GM19395 (cell line): Measurements from ENCODE around the gene STK40.

Experiments used
- ATAC-seq: cut with Tn5 transposase; IDR thresholded peaks from one replicate; pipeline ENCODE4 v1.9.1; 2021; ENCODE audit warnings: mild to moderate bottlenecking, moderate library complexity; ENCODE audit not compliant: unreplicated experiment

The STK40 gene

DNA sequence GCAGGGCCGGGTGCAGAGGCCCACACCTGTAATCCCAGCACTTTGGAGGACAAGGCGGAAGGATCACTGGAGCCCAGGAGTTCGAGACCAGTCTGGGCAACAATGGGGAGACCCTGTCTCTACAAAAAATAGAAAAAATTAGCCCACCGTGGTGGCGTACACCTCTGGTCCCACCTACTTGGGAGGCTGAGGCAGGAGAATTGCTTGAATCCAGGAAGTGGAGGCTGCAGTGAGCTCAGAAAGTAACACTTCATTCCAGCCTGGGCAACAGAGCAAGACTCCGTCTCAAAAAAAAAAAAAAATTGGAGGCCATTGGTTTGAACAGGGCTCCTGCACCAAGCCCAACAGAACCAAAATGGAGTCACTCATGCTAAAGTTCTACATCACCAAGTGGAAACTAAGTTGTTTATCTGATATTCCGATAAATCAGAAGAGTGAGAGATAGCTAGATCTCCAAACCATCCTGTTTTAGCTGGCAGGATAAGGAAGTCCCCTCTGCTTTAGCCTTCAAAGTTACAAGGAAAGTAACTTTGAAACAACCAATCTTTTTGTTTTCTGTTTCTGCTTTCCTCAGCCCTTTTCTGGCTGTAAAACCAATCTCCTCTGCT lies 12.8 kb upstream of the STK40 start:
- ATAC-seq, result no peak

- ATAC-seq, result peak; percentile 58
Observed at GRCh38 chr1:36397378-36398230, 11.9 kb upstream of the STK40 start, which contains the start of gene LSM10. TSS of gene LSM10 (minus strand) at chr1:36397908. CDS start at chr1:36394129, 3,779 bp downstream.

DNA sequence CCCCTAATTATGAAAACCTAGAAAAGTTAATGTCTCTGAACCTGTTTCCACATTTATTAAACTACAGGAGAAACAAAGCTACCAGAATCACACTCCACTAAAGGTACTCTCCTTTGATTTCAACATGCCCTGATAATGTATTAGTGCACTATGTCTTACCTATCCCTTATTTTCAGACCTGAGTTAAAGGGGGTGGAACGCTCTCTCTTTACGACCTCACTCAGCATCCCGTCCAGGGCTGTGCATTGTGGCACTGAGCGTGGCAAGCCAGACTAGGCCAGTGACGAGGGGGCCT lies 11.3 kb upstream of the STK40 start:
- peak; percentile 25 for ATAC-seq

DNA sequence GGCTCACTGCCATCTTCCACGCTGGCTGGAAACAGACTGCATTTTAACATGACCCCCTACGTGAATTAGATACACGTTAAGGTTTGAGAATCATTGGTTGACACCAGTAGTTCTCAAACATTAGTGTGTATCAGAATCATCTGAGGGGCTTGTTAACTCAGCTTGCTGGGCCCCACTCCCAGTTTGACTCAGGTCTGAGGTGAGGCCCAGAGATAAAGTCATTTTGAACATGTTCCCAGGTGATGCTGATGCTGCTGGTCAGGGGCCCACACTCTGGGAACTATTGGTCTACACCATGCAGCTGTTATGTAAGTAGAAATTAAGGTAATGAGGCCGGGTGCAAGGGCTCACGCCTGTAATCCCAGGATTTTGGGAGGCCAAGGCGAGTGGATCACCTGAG lies 10.6 kb upstream of the STK40 start:
- ATAC-seq, result no peak

DNA sequence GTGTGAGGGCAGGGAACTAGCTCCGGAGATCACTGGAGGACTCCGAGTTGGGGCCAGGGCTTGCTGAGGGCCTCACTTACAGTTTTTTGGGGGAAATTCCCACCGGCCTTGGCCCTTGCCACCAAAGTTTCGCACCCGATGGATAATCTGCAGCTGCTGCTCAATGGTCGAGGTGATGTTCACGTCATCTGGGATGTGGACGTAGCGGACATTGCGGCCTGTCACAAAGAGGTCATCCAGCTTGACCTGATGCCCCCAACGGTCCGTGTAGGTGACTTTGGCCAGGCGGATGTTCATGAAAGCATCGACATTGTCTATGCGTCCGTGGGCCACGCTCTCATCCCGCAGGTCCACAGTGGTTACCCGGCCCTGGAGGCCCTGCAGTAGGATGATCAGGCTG lies 8.0 kb upstream of the STK40 start:
- no peak for ATAC-seq

DNA sequence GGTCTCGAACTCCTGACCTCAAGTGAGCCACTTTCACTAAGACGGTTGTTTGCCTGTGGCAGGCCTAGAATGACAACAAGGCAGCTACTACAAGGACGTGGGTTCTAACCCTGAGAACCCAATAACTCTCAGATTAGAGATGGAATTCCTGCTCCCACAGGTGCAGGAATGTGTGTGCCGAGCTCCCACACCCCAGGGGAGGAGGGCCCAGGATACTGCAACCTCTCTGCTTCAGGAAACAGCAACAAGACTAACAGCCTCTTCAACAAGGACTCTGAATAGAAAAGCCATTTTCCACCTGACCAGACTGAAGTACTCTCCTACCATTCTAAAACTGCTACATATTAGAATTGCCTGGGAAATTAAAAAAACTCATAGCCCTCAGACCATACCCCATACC lies 7.1 kb upstream of the STK40 start:
- no peak for ATAC-seq

DNA sequence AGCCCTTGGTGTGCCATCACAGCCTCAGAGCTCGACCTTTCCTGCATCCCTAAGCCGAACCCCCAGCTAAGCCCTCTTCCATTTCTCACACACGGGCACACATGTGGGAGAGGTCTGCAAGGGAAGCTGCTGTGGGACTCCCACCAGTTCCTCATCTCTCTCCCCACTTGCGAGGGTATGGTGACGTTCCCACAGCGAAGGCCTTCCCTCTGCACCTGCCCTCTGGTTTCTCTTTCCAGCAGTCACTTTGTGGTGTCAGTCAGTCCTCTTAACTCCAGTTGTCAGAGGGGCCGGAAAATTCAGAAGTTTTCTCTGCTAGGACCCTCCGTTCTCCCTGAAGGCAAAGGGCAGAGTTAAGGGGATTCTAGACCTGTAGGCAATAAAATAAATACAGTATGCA lies 5.5 kb upstream of the STK40 start:
- ATAC-seq, result no peak

DNA sequence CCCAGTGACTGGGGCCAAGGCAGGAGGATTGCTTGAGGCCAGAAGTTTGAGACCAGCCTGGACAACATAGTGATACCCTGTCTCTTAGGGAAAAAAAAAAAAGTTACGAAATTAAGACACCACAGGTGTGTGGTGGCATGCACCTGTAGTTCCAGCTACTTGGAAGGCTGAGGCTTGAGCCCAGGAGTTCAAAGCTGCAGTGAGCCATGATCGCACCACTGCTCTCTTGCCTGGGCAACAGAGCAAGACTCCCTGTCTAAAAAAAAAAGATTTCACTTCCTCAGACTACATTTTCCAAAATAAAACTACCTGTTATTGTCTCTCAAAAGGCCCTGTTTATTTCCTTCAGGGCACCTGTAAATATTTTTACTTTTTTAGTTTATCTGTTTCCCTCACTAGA lies 4.7 kb upstream of the STK40 start:
- ATAC-seq, result no peak

GRCh38 chr1:36389999-36390398 lies 4.3 kb upstream of the STK40 start:
- no peak for ATAC-seq

- ATAC-seq, result no peak
Observed at GRCh38 chr1:36389261-36389660, 3.5 kb upstream of the STK40 start.

- ATAC-seq, result no peak
Observed at GRCh38 chr1:36387141-36387949, 1.6 kb upstream of the STK40 start.

DNA sequence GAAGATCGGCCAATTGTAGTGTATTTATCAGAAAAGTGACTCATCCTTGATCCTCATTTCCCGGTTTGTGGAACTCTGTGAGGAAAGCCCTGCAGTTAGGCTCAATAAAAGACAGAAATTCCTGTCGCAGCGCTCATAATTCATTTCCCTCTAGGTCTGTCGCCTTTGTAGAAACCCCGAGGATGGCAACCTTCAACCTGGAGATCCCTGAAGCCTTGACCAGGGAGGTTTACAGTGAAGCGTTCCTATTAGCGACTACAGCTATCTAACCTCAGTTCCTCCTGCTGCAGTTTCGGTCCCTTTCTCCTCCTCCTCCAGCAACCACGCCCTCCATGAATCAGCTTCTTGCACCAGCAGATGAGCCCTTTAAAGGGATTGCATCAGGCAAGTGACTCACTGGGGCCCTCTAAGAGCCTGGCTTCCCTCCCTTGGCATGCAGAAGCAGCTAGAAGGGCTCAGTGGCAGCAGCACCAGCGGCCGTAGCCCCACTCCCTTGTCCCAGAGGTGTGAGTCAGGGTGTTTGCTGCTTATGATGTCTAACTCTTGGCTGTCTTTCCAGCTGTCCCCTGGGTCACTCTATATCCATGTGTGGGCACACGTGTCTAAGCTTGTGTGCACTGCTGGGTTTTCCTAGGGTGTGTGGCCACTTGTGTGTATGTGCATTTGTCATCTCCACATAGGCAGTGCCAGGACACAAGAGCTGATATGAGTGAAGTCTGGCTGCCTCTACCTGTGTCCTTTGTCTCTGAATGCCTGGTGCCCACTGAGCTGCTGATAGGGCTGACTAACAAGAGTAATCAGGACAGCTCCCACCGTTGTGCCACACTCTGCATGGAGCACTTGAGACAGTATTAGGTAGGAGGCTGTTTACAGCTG lies 779 bp upstream of the STK40 start:
- ATAC-seq, result peak; percentile 49

DNA sequence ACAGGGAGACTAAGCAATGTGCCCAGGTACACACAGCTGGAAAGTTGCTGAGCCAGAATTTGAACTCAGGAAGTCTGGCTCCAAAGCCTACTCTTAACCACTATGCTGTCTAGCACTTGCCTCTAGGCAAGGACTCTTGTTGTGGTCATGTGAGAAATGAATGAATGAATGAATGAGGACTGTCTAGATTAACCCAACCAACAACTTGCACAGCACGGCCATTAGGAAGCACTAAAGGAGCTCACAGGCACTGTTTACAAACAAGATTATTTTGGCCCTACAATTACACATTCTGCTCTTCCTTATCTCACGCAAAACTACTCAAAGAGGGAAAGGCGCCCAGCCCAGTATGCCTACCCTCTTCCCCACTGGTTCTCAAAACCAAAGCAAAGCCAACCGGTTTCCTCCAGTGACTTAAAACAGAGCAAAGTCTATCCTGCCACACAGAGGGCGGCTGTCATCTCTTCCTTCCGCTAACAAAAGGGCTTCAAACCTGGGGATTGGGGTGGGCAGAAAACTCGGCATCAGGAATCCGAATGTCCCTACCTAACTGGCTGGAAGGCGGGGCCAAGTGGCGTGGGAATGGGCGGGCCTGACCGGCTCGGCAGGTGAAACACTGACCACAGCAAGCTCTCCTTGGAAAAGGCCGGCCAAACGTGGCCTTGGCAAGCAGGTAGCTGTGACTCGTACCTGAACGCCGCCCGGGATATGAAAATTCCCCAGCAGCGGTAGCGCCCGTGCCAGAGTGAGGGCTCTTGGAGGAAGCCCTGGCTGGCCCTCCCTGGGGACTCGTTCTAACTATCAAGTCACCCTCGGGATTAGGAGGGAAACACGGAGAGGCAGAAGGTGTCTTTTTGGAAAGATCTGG lies 948 bp downstream of the STK40 start:
- ATAC-seq, result no peak

GRCh38 chr1:36383240-36383639 lies 2.5 kb downstream of the STK40 start:
- ATAC-seq, result no peak

DNA sequence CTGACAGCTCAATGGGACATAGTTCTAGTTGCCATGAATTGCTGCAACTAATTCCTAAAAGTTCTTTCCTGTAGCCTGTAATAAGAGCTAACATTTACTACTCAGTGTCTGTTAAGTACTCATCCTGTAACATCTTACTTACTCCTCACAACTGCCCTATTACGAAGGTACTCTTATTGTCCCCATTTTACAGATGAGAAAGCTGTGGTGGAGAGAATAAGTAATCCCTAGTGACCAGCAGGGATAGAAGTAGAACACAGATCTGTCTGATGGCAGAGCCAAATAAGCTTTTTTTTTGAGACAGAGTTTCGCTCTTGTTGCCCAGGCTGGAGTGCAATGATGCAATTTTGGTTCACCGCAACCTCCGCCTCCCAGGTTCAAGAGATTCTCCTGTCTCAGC lies 3.1 kb downstream of the STK40 start:
- ATAC-seq, result no peak

- ATAC-seq, result no peak
Observed at GRCh38 chr1:36382231-36382630, 3.5 kb downstream of the STK40 start.

DNA sequence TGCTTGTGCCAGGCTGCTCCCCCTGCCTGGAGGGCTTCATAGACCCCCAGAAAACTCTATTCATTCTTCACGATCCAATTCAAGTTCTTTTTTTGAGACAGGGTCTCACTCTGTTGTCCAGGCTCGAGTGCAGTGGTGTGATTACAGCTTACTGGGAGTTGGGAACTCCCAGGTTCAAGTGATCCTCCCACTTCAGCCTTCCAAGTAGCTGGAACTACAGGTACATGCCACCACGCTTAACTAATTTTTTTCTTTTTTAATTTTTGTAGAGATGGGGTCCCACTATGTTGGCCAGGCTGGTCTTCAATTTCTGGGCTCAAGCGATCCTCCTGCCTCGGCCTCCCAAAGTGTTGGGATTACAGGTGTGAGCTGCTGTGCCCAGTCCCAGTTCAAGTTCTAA lies 4.3 kb downstream of the STK40 start:
- no peak for ATAC-seq

DNA sequence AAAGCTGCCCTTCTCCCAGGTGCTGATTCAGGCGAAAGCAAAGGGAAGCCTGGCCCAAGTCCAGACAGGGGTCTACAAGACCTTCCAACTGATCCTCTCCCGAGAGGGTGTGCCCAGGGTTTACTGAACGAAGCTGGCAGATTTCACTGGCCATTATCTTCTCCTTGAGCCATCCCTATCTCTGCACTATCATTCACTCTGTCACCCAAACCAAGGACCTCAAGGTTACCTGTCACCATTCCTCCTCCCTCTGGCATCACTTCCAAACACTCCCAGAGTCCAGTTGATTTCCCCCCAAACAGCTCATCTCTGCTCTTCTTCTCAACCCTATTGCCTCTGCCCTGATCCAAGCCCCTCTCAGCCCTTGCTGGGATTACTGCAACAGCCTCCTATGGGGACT lies 4.9 kb downstream of the STK40 start:
- no peak for ATAC-seq

DNA sequence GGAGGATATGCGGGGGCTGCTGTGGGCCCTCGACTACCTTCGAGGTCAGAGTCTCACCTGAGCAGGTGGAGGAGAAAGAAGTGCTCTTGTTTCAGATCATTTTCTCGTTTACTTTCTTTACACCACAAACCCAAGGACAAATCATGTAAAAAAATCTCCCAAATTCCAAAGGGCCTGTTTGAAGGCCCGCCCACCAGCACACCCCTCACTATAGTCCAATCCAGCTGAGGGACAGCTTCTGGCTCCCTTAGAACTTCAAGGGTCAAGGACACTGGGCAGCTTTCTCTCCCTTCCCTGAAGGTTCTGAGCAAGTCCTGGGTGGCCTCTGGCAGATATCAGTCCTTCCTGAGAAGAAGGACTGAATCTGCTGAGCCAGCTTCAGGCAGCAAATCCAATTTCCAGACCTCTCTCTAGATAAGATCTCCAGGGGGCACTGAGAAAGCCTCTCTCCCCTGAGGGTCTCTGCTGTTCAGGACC lies 5.5 kb downstream of the STK40 start:
- no peak for ATAC-seq
